ENCODE results near the gene IZUMO1. TPM values are rescaled to one million over a fixed set of nuclear protein-coding genes. Genes with fewer than 3 reads are reported as not detected.

IZUMO1 gene
- total and polyA plus RNA-seq, 2 of the 13 experiments (the other 11 are each of a cell fraction or from before 2014, with no cell fraction given), result 0.07 to 0.22 TPM

DNA sequence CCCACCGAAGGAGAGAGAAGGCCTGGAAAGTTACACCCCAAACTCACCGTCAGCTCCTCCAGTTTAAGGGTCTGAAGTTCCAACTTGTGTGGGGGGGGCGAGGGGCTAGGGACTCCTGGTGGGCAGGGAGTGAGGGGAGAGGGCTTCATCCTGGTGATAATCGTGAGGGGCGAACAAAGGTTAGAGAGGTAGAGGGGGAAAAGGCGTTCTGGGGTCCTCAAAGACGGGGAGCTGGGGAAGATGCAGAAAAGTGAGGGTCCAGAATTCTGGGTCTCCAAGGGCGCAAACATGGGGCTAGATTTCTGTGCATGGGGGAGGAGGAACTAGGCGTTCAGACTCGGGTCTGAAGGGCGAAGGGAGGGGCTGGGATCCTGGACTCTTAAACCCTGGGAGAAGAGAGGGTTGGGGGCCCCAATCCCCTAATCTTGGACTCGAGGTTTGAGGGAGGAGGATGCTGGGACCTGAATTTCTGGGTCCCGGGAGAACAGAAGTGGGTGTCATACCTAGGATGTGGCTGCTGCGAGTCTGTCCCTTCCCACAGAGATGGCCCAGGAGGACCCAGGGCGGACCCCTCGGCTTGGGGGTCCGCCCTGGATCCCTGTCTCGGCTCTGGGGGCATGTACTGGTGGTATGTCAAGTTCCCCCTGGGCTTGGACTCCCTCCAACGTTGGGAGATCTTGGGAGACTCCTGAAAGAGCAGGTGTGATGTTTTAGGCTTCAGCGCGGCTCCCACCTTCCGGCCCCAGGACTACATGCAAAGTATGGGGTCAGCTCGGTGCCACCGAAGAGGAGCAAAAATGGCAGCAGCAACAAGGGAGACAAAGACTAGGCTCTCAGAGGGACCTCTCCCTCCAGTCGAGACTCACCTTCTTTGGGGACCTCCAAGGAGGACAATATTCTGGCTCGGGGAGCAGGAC is 31.7 kb downstream of the IZUMO1 start (continued):
- TF ChIP-seq ZNF446 (CRISPR knock-in tag; IDR thresholded peaks at IDR 0.05) (no peak), MTF2 (CRISPR knock-in tag; IDR thresholded peaks at IDR 0.05; ENCODE audit: borderline replicate concordance) (no peak), HNF4A (CRISPR knock-in tag; IDR thresholded peaks at IDR 0.05) (peak; percentile 51), YY1 (IDR thresholded peaks at IDR 0.05; ENCODE audit: insufficient read depth, insufficient replicate concordance, low read depth, low read length) (peak; percentile 43), MAZ (IDR thresholded peaks at IDR 0.05; ENCODE audit: borderline replicate concordance, low read depth, low read length) (no peak), MAZ (CRISPR knock-in tag; IDR thresholded peaks at IDR 0.05; ENCODE audit: low read depth) (peak; percentile 24; the same call in 1 of the 2 replicates), ETV5 (CRISPR knock-in tag; IDR thresholded peaks at IDR 0.05; ENCODE audit: borderline replicate concordance) (0 out of 2 replicates have a peak, but pooled peaks have one; percentile 6), ZBTB20 (CRISPR knock-in tag; IDR thresholded peaks at IDR 0.05; ENCODE audit: borderline replicate concordance, low read depth) (0 out of 2 replicates have a peak, but pooled peaks have one; percentile 26), HNF4G (IDR thresholded peaks at IDR 0.05; ENCODE audit: borderline replicate concordance, low read depth, low read length) (peak; percentile 64; the same call in 1 of the 2 replicates), HNF4G (CRISPR knock-in tag; IDR thresholded peaks at IDR 0.05; ENCODE audit: borderline replicate concordance, low read depth) (no peak), FOXC1 (CRISPR knock-in tag; IDR thresholded peaks at IDR 0.05; ENCODE audit: borderline replicate concordance) (no peak), ZNF660 (CRISPR knock-in tag; IDR thresholded peaks at IDR 0.05; ENCODE audit: borderline replicate concordance, low read depth) (no peak), ZBTB7B (CRISPR knock-in tag; IDR thresholded peaks at IDR 0.05) (peak; percentile 54; the same call in 1 of the 2 replicates), ZNF589 (CRISPR knock-in tag; conservative IDR thresholded peaks at IDR 0.05) (no peak), ZNF138 (CRISPR knock-in tag; IDR thresholded peaks at IDR 0.05; ENCODE audit: low read depth) (0 out of 2 replicates have a peak, but pooled peaks have one; percentile 36), JUNB (CRISPR knock-in tag; IDR thresholded peaks at IDR 0.05; ENCODE audit: borderline replicate concordance) (no peak)
- TF ChIP-seq, protein P1, sequence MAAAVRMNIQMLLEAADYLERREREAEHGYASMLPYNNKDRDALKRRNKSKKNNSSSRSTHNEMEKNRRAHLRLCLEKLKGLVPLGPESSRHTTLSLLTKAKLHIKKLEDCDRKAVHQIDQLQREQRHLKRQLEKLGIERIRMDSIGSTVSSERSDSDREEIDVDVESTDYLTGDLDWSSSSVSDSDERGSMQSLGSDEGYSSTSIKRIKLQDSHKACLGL (CRISPR knock-in tag; IDR thresholded peaks at IDR 0.05), result no peak

Measured in HepG2 (cell line).